ENCODE results near the gene SOCS1.

DNA sequence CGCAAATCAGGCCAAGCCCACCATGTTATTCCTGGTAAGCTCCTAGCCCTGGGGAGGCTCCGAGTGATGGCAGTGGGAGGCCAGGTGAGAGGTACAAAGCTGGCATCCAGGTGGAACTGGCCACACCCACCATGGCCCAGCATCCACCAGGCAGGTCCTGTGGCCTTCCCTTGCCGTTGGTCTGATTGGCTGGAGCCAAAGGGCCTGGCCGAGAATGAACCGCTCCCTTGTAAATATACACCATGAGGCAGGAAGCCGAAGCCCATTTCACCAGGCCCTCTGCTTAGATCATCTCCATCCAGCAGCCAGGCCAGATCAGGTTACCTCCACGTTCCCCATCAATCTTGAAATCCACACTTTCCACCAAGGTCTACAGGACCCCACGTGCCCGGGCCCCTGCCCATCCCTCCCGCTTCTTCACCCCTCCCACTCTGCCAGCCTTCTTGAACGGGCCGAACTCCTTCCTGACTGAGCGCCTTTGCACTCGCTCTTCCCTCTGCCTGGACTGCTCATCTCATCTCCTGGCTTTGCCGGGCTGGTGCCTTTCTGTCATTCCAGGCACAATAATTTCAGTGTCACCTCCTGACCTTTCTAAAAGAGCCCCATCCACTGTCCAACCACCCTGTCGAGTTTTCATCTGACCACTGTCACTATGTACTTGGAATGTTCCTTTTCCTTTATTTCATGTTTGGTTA lies 5.8 kb downstream of the SOCS1 start:
- no peak for TF ChIP-seq CTCF (IDR thresholded peaks at IDR 0.05; ENCODE audit: low read length)
- no peak for TF ChIP-seq EZH2 (optimal IDR thresholded peaks at IDR 0.05; ENCODE audit: low read depth, low read length)
- no peak for TF ChIP-seq EZH2phosphoT487 (IDR thresholded peaks at IDR 0.05; ENCODE audit: low read length)

Measured in MM.1S (cell line).